HG03108 (cell line): Measurements from ENCODE around the gene THSD4.

Experiments used
- ATAC-seq: cut with Tn5 transposase; IDR thresholded peaks from one replicate; pipeline ENCODE4 v1.9.1; 2021; ENCODE audit warnings: moderate library complexity; ENCODE audit not compliant: unreplicated experiment

THSD4 gene

DNA sequence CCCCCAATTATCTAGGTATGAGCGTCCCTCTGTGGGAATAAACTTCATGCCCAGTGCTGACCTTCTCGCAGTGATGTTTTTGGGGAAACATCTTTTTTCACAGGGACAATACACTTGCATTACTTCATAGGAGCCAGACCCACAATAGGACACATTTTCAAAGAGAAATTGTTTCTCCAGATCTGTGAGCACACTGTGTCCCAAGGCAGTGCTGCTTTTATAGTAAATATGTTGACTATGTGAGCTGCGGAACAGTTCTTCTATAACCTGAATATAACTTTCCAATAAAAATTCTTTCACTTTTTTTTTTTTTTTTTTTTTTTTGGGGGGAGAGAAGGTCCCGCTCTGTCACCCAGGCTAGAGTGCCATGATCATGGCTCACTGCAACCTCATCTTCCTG is 17.4 kb upstream of the THSD4 start:
- ATAC-seq, result no peak

DNA sequence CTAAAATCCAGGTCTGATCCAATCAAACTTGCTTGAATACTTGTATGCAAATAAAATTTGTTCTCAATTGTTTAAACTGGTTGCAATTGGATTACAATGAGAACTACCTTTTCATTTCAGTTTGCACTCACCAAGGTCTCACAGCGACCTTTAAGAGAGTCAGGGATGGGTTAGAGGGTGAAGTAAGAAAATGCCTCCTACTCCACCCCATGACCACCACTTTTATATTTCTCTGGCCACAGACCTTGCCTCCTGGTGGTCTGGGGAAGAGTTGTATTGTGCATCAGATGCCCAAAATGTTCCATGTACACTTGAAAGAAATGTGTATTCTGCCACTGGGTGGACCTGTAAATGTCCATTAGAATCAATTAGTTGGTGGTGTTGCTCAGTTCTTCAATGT is 16.4 kb upstream of the THSD4 start:
- ATAC-seq, result no peak

DNA sequence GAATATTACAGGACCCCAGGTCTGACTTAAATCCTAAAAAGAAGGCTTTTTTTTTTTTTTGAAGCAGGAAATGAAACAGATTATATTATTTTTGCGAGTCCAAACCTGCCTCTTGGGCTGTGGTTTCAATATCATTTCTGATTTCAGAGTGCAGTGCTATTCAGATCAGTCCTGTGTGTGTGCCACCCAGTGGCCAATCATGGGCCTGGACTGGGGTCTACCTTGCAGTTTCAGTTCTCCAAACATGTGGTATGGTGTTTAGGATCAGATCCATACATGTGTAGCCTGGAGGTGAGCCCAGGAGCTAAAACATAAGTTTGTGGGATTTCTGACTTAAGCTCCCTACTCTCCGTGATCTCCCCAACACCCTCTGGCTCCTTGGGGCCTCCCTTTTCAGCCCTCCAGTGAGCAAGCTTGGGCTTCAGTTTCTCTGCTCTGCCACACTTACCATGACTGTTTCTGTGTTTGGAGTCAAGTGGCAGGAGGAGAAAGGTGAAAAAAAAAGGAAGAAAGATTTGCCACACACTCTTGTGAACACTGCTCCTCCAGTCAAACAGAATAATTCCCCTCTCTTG is 12.1 kb upstream of the THSD4 start:
- no peak for ATAC-seq

DNA sequence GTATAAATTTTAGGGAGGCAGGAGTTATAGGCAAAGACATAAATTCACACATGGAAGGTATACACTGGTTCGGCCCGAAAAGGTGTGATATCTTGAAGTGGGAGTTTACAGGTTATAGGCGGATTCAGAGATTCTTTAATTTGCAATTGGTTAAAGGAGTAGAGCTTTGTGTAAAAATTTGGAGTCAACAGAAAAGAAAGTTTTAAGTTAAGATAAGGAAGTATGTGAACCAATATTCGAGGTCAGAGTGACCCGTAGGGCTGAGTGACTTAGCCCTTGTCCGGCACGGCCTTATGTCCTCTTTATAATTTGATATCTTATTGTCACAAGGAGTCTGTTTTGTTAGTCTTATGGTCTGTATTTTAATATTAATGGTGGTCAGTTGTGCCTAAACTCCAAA is 10.6 kb upstream of the THSD4 start:
- no peak for ATAC-seq

DNA sequence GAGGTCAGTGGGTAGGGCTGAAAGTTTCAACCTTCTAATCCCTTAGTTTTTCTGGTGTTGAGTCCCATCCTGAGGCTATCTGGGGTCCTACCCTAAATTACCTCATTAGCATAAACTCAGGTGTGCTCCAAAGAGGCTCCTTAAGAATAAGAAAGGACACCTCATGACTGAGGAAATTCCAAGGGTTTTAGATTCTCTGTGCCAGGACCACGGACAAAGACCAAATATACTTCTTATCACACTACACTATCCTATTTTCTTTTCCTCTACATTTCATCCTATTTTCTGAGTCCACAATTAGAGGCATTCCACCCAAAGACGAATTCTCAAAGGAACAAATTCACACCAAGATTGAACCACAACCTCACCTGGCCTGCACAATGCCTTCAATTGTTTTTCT is 9.8 kb upstream of the THSD4 start:
- no peak for ATAC-seq

DNA sequence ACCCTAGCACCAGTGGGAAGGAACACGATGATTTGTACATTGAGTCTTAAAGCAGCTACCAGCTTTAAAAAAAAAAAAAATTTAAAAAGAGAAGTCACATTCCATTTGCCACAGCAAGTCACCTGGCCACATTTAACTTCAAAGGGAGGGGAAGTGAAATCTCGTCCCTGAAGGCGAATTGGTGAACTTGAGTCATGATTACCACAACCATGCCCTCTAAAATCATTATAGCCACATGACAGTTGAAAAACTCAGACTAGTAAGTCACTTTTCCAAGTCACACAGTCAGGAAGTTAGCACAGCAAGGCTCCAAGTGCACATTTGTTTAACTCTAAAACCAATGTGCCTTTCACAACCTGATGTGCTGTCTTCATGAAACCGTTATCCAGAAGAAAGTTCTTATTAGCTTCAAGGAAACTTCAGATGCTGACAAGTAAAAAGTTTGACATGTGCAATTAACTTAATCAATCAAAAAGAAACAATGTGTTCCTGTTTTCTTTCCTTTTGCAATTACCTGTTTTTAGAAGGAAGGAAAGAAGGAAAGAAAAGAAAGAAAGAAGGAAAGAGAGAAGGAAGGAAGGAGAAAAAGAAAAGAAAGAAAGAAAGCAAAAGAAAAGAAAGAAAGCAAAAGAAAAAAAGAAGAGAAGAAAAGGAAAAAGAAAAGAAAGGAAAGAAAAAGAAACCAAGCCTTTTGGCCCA is 8.3 kb upstream of the THSD4 start:
- ATAC-seq, result no peak

DNA sequence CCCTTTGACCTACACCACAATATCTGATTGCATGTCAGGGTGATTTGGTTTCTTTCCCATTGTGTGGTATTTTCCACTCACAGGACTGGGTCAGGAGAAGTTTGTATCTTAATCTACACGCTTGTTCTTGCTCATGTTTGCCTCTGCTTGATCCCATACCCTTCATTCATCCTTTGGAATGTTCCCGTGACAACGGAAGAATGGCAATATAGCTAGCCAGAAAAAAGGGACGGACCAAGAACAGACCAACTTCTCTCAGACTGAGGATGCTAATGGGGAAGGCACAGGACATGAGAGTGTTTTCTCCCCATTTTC is 7.8 kb upstream of the THSD4 start:
- ATAC-seq, result no peak

DNA sequence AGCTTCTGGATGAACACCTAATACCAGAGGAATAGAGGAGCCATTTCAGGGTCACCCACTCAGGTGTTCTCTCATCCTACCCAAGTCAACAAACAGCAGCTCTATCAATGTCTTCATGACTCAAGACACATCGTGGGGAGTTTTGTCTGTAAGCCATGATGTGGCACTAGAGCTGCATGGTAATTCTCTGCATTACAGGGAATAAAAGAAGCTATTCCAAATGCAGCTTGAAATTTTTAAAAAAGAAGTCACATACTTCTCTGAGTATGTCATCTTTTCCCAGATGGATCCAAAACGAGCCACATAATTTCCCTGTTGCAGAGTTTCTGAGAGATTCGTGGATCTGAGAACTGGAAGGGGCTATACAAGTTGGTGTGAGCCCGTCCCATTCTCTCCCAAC is 6.1 kb upstream of the THSD4 start:
- no peak for ATAC-seq

DNA sequence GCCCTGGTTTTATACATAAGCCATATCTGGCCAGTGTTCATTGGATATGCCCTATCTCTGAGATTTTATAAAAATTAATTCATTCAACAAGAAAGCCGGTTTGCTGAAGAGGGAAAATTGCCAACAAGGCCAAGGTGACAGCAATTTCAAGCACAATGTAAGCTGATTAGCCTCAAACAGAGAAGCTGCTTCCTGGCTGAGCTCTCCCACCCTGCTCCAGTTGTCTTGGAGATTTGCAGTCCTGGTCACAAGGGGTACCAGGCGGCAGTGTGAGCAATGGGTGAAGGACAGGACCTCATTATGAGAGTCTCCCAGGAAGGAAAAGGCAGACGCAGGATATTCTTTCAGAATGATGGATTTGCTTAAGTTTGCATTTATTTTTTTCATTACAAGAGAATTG is 5.4 kb upstream of the THSD4 start:
- no peak for ATAC-seq

DNA sequence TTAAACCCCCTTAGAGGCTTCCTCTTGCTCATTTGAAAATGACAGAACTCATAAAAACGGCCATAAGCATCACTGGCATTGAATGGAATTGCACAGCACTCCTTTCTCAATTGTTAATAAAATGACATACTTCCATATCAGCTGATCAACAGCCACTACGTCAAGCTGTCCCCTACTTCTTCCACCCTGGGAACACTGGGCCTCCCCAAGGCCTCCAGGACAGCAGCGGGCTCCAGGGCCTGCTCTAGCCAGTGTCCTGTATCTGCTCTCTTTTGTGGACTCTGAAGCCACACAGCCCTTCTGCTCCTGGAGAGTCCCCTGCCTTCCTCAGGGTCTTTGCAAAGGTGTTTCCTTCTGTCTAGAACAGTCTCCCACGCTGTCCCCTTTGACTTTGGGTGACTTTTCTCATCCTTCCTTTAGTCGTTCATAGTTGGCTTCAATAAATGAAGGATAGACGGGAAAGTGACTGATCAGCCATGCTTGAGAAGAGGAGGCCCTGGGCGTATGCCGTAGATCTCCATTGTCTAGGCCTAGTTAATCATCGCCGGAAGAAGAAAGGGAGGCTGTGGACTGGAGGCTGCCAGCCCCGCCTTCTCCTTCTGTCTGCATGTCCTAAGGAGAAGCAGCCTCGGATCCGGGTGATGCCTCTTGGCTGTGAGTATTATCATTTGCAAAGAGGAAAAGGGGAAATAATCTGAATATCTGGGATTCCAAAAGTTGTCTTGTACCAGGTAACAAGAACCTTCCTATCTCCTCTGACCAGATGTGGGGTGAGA is 4.7 kb upstream of the THSD4 start:
- no peak for ATAC-seq

DNA sequence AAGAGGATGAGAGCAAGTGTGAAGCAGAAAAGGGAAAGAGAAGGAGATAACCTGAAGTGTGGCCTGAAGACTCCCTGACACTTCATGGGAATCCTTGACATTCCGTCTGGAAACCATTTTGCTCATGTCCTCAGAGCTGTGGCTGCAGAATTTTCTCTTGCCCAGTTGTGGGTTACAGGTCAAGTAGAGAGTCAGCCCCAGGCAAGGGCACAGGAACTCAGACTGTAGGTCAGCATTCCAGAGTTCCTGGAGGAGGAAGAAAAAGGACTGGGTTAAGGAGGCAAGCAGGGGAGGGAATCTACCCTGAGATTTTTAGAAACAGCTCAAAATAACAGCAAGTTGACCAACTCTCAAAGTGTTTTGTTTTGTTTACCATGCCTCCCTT is 4.1 kb upstream of the THSD4 start:
- ATAC-seq, result no peak

DNA sequence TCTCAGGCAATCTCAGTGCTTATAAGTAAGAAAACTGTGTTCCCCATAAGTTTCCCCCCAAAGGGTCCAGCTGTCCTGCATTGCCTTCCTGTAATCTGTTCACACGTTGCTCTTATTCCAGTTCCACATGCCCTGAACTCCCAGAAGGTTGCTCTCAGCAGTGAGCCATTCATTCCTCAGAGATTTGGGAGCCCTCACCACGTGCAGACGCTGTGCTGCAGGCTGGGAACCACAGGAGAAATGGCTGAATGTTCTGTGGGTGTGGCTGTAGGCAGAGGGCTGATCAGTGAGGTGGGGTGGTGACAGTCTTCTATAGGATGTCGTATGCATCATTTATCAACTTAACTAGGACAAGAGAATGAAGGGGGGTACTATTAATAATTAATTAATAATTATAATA is 3.3 kb upstream of the THSD4 start:
- no peak for ATAC-seq

DNA sequence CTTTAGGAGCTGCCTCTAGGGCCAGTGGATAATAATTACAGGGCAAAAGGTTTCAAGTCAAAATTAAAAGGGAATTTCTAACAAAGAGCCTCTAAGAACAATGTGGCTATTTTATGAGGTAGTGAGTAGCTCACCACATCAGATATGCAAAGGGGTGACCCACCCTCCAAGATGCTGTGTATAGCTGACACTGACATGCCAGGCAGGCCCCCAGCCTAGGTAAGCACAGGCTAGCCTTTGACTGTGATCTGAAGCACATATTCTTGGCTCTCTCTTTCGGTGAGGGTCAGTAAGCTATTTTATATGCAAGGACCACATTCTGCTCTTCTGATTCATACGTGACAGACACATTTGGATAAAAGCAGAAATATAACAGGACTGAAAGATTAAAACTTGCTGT is 2.8 kb upstream of the THSD4 start:
- ATAC-seq, result no peak

DNA sequence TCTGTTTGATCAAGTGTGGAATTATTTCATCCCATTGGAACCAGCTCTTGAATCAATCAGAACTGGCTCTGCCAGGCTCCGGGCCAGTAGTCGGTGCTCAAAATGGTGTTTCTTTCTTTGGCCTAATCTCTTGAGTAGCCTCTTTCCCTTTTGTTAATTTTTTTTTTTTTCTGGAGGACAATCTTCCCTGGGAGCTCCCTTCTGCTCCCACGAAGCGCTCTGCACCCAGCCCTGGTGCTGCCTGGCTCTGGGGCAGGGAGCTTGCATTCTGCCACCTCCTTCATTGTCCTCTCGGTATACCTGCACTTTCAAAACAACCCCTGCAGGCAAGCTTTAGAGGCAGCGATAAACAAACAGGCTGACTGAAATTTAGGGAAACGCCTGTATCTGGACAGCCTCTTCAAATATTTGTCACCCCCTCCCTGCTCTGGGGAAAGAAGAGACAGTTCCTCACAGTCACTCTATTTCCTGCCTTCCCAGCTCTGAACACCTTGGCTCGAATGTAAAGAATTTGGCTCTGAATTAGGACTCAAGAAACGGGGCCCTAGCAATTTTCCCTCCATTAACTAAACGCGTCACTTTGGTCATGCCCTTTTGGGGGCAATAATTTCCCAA is 1.1 kb upstream of the THSD4 start:
- ATAC-seq, result no peak

DNA sequence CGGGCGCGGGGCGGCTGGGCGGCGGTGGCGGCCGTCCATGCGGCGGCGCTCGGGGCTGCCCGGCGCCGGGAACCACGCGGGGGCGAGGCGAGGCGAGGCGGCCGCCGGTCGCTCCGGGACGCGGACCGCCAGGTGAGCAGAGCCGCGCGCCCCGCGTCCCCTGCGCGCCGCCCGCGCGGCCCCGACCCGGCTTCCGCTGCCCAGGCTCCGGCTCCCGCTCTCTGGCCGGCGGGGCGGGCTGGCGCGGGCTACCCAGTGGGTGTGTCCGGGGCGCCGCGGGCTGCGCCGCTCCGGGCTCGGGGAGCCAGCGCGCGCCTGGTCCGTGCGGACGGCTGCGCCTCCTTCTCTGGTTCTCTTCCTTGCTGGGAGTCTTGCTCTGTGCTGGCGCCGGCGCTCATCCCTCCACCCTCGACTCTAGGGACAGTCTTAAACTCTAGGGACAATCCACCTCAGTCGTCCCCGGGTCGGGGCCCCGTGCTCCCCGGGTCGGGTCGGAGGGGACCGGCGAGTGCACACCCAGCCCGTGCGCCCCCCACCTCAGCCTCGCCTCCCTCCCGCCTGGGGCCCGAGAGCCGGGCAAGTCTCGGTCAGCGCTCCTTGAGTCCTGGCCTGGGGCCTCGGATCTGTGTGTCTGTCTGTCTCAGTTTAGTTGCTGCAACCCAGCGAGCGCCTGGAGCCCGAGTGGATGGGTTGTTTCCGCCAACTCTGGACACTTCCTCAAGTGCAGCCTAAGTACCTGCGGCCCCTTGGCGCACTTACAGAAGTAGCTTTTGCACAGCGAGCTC is 488 bp downstream of the THSD4 start:
- no peak for ATAC-seq

DNA sequence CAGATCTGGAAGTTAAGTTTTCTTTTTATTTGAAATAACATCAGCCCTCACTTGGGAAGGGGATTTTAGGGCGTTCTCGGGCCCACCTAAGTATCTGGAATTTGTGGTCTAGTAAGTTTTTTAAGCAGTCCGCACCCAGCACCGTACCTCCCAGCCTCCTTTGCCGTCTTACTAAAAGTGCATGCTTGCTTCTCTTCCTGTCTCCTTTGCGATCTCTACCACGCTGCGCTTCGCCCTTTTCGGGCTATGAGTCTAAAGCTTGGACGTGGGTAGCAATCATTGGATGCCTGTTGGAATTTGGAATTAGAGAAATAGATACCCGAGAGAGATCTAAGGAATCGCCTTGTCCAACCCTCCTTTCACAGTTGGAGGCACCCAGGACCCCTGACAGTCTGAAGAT is 1.1 kb downstream of the THSD4 start:
- ATAC-seq, result no peak

DNA sequence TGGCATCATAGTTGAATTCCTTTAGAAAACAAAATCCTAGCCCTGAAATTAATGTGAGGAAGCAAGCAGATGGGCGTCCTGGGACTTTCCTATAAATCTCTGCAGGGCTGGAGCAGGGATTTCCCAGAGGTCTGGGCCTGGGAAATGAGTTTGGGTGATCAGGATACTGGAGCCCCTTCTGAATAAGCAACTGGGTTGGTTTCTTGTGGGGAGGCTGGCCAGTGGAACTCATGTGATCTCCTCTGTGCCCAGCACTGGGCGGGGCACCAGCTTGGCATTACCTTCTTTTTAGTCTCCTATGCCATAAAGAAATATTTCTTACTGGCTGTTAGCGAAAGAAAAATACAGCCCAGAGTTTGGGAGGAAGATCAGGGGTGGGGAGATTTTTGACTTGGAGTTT is 1.7 kb downstream of the THSD4 start:
- ATAC-seq, result no peak

DNA sequence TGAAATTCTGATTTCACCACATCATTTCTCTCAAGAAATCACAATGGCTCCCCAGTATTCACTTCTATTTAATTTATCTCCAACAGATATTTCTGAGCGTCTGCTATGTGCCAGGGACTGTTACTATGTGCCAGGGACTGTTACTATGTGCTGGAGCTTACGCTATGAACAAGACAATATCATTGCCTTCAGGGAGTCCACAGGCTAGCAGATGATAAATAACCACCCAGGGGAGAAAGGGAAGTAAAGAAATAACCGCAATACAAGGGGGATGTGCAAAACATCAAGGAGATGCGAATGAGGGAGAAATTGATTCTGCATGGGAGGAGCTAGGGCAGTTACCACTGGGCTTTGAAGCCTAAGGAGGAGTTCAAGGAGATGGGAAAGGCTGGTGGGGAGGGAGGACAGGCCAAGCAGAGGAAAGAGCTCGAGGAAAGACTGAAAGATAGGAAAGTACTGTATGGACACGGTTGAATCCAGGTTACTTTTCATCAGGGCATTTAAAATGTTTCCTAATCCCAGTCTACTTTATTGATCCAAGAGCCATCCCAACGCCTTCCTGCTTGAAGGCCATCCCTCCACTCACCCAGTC is 2.5 kb downstream of the THSD4 start:
- ATAC-seq, result no peak

DNA sequence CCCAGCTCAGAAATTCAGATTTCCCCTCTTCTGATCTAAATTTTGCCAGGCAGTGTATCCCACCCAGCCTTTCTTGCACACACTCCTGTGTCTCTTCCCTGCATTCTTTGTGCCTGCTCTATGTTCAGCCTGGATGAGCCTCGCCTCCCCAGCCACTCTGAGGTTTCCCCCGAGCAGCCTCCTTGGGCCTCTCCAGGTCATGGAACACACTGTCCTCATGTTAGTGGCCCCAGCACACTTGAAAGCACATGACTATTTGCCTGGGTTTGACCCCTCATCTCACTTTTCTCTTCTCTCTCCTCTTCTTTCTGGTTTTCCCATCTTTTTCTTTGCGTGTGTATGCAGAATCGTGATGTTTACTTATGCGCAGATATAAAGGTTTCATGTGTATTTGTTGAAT is 3.1 kb downstream of the THSD4 start:
- no peak for ATAC-seq

DNA sequence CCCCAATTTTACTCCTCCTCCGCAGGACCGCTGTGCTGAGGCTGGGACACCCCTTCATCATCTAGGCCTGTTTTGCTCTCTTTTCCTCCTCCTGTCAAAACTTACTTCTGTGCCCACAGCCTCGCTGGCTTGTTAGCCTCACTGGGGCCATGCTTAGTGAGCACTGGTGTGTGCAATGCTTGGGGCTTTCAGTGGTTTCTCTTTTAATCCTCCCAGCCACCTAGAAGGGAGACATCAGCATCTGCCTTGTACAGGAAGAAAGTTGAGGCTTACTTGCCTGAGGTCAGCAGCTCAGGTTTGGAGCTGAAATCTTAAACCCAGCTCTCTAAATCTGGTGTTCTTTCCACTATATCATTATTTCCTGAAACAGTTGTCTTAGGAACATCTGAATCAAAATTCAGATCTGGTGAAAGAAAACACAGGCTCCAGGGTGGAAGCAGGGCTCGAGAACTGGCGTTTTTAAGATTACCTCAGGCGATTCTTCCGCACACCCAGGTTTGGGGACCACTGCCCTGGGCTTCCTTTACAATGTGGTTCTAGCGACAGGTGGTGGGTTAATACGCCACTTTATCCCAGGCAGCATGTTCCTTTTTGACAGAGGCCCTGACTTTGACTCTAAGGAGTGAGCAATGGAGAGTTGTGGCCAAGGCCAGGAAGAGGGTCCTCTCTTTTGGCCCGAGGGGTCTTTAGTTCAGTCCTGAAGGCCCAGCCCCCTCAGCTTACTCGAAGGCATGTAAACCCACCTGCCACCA is 3.8 kb downstream of the THSD4 start:
- no peak for ATAC-seq
